GM12874 (cell line): ENCODE results near the gene IL23R.

Source experiments
- TF ChIP-seq, protein P1 (sequence below): IDR thresholded peaks from 2 replicates; pipeline ENCODE4 v1.5.1; 2011; ENCODE audit warnings: low read depth, mild to moderate bottlenecking, control low read depth, low read length, moderate library complexity; ENCODE audit not compliant: insufficient read depth

The IL23R gene

DNA sequence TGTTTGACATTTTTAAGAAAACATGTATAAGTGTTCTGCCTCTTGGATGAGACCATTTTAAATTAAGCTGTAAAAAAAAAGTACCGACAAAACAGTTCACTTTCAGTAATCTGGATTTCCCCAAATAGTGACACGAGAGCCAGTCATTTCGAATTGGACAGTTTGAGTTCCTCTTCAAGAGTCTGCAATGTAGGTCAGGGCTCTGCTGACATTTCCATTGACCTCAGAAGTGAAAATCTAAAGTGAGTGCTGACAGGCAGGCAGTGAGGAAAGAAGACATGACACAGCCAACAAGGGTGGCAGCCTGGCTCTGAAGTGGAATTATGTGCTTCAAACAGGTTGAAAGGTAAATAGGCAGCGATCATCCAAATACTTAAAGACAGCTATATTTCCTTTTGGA is at the start of gene IL23R:
Gene IL23R, plus strand, starts transcription at position 259 of the 400 bp plus-strand sequence. CDS start 1,667 bp downstream, outside the sequence.
- TF ChIP-seq, protein P1, sequence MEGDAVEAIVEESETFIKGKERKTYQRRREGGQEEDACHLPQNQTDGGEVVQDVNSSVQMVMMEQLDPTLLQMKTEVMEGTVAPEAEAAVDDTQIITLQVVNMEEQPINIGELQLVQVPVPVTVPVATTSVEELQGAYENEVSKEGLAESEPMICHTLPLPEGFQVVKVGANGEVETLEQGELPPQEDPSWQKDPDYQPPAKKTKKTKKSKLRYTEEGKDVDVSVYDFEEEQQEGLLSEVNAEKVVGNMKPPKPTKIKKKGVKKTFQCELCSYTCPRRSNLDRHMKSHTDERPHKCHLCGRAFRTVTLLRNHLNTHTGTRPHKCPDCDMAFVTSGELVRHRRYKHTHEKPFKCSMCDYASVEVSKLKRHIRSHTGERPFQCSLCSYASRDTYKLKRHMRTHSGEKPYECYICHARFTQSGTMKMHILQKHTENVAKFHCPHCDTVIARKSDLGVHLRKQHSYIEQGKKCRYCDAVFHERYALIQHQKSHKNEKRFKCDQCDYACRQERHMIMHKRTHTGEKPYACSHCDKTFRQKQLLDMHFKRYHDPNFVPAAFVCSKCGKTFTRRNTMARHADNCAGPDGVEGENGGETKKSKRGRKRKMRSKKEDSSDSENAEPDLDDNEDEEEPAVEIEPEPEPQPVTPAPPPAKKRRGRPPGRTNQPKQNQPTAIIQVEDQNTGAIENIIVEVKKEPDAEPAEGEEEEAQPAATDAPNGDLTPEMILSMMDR = no peak

- TF ChIP-seq, protein P1 = no peak
Measured at GRCh38 chr1:67118191-67118590, 48.1 kb upstream of the IL23R start.

DNA sequence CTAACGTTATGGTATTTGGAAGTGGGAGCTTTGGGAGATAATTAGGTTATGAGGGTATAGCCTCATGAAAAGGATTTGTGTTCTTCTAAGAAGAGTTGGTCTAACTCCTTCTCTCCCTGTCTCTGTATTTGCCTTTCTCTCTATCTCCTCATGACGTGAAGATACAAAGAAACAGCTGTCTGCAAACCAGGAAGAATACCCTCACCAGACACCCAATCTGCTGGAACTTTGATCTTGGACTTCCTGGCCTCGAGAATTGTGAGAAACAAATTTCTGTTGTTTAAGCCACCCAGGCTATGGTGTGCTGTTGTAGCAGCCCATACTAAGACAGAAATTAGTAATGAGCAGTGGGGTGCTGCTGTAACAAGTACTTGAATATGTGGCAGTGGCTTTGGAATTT is 47.6 kb upstream of the IL23R start:
- TF ChIP-seq, protein P1 = no peak

DNA sequence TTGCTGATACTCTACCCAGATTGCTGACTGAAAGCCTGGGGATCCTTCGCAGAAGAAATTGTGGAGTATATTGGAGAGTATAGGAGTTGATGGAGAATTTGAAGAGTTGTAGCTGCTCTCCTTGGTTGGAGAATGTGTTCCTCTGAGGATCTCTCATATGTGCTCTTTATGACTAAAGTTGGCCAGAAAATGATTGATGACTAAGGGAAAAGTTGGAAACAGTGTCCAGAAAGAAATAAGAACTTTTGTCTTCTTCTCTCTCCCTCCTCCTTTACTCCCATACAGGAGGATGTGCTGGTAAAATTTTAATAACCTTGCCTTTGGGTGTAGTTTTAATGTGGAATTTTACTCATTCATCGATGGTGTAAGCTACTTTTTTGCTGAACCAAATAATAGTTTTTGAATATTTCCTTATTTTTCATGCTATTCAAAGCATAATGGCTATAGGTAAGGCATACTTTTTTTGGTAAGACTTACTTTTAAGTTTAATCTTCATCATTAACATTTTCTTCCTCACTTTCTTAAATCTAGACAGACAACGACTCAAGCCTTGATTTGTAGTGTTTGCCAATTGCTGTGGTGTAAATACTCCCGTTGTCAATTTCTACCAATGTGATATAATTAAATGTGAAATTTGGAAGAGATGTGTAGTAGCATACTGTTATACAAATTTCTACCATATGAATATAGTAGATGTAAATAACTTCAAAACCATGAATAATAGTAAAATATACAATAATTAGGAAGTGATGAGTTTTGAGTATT is 45.2 kb upstream of the IL23R start:
- TF ChIP-seq, protein P1 = no peak

GRCh38 chr1:67124455-67124854 is 41.8 kb upstream of the IL23R start:
- TF ChIP-seq, protein P1 = no peak

- TF ChIP-seq, protein P1 = no peak
Measured at GRCh38 chr1:67126111-67126746, 40.0 kb upstream of the IL23R start.

- TF ChIP-seq, protein P1 = no peak
Measured at GRCh38 chr1:67126974-67127373, 39.3 kb upstream of the IL23R start.
